HepG2 (cell line): ENCODE results near the gene MTSS2. TPM values are rescaled to one million over a fixed set of nuclear protein-coding genes. Genes with fewer than 3 reads are reported as not detected.
A peak's percentile ranks its signal among the peaks of the same experiment; 100 is the strongest.

Experiments used
- ELF1 ChIP-seq: sonication (generic); formaldehyde crosslinking; IDR thresholded peaks from 2 replicates; pipeline ENCODE4 v1.4.0; 2020; ENCODE audit warnings: missing genetic modification reagents
- ETV5 ChIP-seq: IDR thresholded peaks from 2 replicates; pipeline ENCODE4 v1.6.1; 2018; ENCODE audit warnings: missing biosample characterization, missing genetic modification reagents, inconsistent platforms, borderline replicate concordance
- HDAC1 ChIP-seq: sonication (generic); formaldehyde crosslinking; IDR thresholded peaks from 2 replicates; pipeline ENCODE4 v1.5.1; 2020; ENCODE audit warnings: mild to moderate bottlenecking, missing genetic modification reagents
- KDM3A ChIP-seq: IDR thresholded peaks from 2 replicates; pipeline ENCODE4 v1.6.1; 2018; ENCODE audit warnings: low read depth, missing compliant biosample characterization
- MIXL1 ChIP-seq: IDR thresholded peaks from 2 replicates; pipeline ENCODE4 v1.6.1; 2016
- TFE3 ChIP-seq: IDR thresholded peaks from 2 replicates; pipeline ENCODE4 v1.6.1; 2016
- ZEB1 ChIP-seq: IDR thresholded peaks from 2 replicates; pipeline ENCODE4 v1.6.1; 2012; ENCODE audit warnings: mild to moderate bottlenecking, low read depth, inconsistent platforms; ENCODE audit not compliant: insufficient replicate concordance
- ZMAT3 ChIP-seq: sonication (generic); formaldehyde crosslinking; conservative IDR thresholded peaks from 2 replicates; pipeline ENCODE4 v1.7.0; 2021; ENCODE audit warnings: missing genetic modification reagents
- ZNF207 ChIP-seq: fragments of 450-650 bp; IDR thresholded peaks from 2 replicates; pipeline ENCODE4 v1.6.1; 2016; ENCODE audit warnings: antibody characterized with exemption, borderline replicate concordance
- ZNF431 ChIP-seq: sonication (generic); formaldehyde crosslinking; IDR thresholded peaks from 2 replicates; pipeline ENCODE4 v1.9.0; 2022; ENCODE audit warnings: missing genetic modification reagents, low read depth, mild to moderate bottlenecking, borderline replicate concordance
- ZNF451 ChIP-seq: sonication (generic); formaldehyde crosslinking; IDR thresholded peaks from 2 replicates; pipeline ENCODE4 v1.5.0; 2020; ENCODE audit warnings: mild to moderate bottlenecking, missing genetic modification reagents
- ZNF562 ChIP-seq: sonication (generic); formaldehyde crosslinking; IDR thresholded peaks from 2 replicates; pipeline ENCODE4 v1.8.0; 2022; ENCODE audit warnings: missing genetic modification reagents, borderline replicate concordance
- ZNF563 ChIP-seq: sonication (generic); formaldehyde crosslinking; IDR thresholded peaks from 2 replicates; pipeline ENCODE4 v1.8.0; 2022; ENCODE audit warnings: mild to moderate bottlenecking, moderate library complexity, missing genetic modification reagents
- ZNF883 ChIP-seq: sonication (generic); formaldehyde crosslinking; IDR thresholded peaks from 2 replicates; pipeline ENCODE4 v1.5.1; 2020; ENCODE audit warnings: mild to moderate bottlenecking, missing genetic modification reagents; ENCODE audit errors: not compliant biosample characterization
- polyA plus RNA-seq, 8 experiments: library from polyadenylated mRNA; depleted of rRNA in 3 of 8; stranded (reverse) in 7 of 8; unstranded in 1 of 8; fragments of >200 nt; fragmentation: Illumina TruSeq in 4 of 8; extraction: Trizol in 4 of 8; gene quantifications; 2 replicates each; pipeline versions ENCODE4 v1.2.1 to v1.2.3, GENCODE V29; 2011 to 2016; ENCODE audit warnings: low read depth in 4 of 8, missing spikeins in 1 of 8, mixed read lengths in 1 of 8; ENCODE audit not compliant: insufficient read depth in 1 of 8
- total RNA-seq, 5 experiments: library from RNA; depleted of rRNA; stranded (reverse); fragments of >200 nt; fragmentation: Illumina TruSeq; extraction: Trizol; gene quantifications; 2 replicates each; pipeline ENCODE4 v1.2.3, GENCODE V29; 2016; ENCODE audit warnings: low read depth in 1 of 5
- TF ChIP-seq, protein P1 (sequence below): sonication (generic); formaldehyde crosslinking; IDR thresholded peaks from 2 replicates; pipeline ENCODE4 v1.4.0; 2020; ENCODE audit warnings: mild to moderate bottlenecking, missing genetic modification reagents, borderline replicate concordance
- TF ChIP-seq, protein P2 (sequence below): IDR thresholded peaks from 2 replicates; pipeline ENCODE4 v1.6.1; 2016; ENCODE audit warnings: low read depth, control low read depth

MTSS2 gene
- total and polyA plus RNA-seq, 2 of the 13 experiments (the other 11 are each of a cell fraction or from before 2014, with no cell fraction given): 132 to 242 TPM

DNA sequence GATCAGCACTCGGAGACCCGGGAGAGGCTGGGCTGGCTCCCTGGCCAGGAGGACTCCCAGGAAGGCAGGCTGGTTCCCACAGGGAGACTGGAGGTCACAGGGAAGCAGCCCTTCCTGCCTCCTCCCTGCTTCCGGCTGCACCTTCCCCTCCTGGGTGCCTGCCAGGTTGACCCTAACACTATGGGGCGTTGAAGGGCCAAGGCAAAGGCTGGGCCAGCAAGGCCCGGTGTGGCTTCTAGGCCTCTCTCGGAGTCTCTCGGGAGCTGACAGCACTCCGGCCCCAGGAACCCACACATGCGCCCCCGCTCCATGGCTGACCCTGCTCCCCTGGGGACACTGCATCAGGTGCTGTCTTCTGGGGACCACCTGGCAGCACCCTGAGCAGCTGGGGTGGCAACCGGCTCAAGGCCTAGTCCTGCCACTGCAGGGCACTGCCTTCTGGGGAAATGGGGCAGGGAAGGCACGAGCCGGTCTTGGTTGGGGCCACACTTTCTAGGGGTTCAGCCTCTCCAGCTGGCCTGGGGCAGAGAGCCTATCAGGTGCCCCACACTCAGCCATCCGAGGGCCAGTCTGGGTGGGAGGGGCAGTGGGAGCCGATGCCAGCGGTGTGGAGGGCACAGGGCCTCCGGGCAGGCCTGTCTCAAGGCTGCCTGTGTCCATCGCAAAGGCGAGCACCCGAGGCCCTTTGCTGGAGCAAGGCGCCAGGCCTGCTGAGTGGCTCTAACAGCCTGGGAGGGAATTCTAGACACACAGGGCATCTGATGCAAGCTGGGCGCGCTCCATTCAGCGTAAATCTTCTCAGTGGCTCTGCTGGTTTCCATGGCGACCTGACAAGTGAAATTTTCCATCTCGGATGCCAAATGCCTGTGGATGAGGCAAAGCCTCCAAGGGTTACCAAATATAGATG is 5.6 kb upstream of the MTSS2 start (continued):
- TF ChIP-seq, protein P1, sequence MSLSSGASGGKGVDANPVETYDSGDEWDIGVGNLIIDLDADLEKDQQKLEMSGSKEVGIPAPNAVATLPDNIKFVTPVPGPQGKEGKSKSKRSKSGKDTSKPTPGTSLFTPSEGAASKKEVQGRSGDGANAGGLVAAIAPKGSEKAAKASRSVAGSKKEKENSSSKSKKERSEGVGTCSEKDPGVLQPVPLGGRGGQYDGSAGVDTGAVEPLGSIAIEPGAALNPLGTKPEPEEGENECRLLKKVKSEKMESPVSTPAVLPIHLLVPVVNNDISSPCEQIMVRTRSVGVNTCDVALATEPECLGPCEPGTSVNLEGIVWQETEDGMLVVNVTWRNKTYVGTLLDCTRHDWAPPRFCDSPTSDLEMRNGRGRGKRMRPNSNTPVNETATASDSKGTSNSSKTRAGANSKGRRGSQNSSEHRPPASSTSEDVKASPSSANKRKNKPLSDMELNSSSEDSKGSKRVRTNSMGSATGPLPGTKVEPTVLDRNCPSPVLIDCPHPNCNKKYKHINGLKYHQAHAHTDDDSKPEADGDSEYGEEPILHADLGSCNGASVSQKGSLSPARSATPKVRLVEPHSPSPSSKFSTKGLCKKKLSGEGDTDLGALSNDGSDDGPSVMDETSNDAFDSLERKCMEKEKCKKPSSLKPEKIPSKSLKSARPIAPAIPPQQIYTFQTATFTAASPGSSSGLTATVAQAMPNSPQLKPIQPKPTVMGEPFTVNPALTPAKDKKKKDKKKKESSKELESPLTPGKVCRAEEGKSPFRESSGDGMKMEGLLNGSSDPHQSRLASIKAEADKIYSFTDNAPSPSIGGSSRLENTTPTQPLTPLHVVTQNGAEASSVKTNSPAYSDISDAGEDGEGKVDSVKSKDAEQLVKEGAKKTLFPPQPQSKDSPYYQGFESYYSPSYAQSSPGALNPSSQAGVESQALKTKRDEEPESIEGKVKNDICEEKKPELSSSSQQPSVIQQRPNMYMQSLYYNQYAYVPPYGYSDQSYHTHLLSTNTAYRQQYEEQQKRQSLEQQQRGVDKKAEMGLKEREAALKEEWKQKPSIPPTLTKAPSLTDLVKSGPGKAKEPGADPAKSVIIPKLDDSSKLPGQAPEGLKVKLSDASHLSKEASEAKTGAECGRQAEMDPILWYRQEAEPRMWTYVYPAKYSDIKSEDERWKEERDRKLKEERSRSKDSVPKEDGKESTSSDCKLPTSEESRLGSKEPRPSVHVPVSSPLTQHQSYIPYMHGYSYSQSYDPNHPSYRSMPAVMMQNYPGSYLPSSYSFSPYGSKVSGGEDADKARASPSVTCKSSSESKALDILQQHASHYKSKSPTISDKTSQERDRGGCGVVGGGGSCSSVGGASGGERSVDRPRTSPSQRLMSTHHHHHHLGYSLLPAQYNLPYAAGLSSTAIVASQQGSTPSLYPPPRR: 0 out of 2 replicates have a peak, but pooled peaks have one; percentile 9
- TF ChIP-seq TFE3 (CRISPR knock-in tag) (no peak), ZNF563 (CRISPR knock-in tag) (no peak), ZNF562 (CRISPR knock-in tag) (no peak), KDM3A (CRISPR knock-in tag) (no peak), ETV5 (CRISPR knock-in tag) (peak; percentile 85), ZEB1 (no peak), ELF1 (CRISPR knock-in tag) (no peak), HDAC1 (CRISPR knock-in tag) (no peak), ZNF451 (CRISPR knock-in tag) (no peak), ZNF431 (CRISPR knock-in tag) (no peak), ZNF207 (no peak), ZMAT3 (CRISPR knock-in tag) (no peak), MIXL1 (CRISPR knock-in tag) (no peak), ZNF883 (no peak)
- TF ChIP-seq, protein P2, sequence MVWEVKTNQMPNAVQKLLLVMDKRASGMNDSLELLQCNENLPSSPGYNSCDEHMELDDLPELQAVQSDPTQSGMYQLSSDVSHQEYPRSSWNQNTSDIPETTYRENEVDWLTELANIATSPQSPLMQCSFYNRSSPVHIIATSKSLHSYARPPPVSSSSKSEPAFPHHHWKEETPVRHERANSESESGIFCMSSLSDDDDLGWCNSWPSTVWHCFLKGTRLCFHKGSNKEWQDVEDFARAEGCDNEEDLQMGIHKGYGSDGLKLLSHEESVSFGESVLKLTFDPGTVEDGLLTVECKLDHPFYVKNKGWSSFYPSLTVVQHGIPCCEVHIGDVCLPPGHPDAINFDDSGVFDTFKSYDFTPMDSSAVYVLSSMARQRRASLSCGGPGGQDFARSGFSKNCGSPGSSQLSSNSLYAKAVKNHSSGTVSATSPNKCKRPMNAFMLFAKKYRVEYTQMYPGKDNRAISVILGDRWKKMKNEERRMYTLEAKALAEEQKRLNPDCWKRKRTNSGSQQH (CRISPR knock-in tag): no peak
